Activated T-cell treated with anti-CD3 and anti-CD28 coated beads for 1 hour (primary cell): ENCODE results near the gene MBD3L1.
A peak's percentile ranks its signal among the peaks of the same experiment; 100 is the strongest.

Experiments
- DNase-seq: peaks from one replicate; pipeline ENCODE4 v3.0.0-alpha.2; 2020; ENCODE audit warnings: low read depth

The MBD3L1 gene

DNA sequence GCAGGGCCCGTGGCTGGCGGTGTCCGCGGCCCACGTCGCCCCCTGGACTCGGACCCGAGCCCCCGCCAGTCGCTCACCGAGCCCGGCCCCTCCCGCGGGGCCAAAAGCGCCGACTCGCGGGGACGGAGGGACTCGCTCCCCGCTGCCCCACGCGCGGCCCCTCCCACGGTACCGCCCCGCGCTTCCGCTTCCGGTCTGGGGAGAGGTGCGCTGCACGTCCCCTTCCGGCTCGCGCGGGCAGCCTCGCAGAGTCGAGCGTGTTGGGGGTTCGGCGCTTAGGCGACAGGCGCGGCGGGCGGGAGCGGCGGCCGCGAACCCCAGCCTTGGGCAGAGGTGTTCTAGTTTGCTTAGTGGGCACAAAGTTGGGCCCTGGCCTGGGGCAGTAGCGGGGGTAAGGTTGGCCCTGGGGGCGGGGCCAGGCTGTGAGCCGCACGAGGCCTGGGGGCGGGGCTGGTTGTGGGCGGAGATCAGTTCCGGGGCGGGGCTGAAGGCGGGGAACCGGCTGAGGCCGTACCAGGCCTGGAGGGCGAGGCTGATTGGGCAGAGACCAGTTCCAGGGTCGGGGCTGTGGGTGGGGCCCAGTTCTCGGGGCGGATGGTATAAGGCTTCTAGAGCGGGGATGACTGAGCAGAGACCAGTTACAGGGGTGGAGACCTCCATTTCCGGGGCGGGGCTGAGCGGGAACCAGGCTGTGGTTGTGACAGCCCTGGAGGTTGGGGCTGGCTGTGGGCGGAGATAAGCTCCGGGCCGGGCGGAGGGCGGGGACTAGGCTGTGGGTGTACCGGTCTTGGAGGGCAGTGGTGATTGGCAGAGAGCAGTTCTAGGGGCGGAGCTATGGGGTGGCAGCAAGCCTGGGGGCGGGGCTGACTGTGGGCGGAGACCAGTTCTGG lies at the start of gene MBD3L1, which contains the start of gene ZNF558:
MBD3L1 (plus strand) TSS at position 246 of the 890 bp plus-strand sequence. CDS start 10,302 bp downstream, outside the sequence.
ZNF558 (minus strand) TSS at position 173 of the 890 bp plus-strand sequence. CDS start 9,645 bp downstream, outside the sequence.
- DNase-seq = peak; percentile 98

DNA sequence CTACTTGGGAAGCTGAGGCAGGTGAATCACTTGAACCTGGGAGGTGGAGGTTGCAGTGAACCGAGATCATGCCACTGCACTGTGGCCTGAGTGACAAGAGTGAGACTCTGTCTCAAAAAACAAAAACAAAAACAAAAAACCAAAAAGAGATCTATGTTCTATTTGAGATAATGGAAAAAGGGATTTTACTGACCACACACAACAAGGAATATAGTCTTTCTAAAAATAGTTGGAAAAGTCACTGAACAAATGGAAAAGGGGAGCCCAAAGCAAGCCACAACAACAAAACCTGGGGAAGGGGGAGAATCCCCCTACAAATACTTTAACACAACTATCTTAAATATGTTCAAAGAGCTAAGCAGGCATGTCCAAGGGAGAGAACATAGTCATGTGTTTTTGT lies 37.4 kb upstream of the MBD3L1 start:
- DNase-seq = no peak

DNA sequence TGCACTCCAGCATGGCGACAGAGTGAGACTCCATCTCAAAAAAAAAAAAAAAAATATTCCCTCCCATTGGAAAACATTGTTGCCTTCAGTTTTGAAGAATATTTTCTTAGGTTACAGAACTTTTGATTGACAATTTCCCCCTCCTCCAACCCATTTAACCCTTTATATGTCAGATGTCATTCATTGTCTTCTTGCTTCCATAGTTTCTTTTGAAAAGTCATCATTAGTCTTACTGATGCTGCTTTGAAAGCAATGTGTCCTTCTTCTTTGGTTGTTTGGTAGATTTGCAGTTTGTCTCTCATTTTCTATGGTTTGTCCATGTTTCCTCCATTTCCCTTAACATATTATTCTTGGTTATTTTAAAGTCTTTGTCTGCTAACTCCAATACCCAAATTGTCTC lies 25.5 kb upstream of the MBD3L1 start:
- DNase-seq = no peak

DNA sequence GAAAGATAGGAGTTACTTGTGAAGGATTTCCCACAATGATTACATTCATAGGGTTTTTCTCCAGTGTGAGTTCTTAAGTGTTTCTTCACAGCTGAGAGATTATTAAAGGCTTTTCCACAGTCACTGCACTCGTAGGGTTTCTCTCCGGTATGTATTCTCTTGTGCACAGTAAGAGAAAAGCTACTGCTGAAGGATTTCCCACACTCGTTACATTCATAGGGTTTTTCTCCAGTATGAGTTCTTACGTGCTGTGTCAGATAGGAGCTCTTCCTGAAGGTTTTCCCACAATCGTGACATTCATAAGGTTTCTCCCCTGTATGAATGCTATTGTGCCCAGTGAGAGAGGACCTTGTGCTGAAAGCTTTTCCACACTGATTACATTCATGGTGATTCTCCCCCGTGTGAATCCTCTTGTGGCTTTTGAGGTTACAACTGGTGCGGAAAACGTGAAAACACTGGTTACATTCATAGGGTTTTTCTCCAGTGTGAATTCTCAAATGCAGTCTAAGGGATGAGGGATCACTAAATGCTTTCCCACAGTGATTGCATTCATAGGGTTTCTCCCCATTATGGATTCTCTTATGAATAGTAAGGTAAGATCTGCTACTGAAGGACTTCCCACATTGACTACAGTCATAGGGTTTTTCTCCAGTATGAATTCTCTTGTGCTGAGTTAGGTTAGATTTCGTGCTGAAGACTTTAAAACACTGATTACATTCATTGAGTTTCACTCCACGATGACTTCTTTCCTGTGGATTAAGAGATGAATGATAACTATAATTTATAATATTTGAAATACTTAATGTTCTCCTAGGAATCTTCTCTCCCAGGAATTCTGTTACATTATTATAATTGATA lies 20.6 kb upstream of the MBD3L1 start:
- no peak for DNase-seq

DNA sequence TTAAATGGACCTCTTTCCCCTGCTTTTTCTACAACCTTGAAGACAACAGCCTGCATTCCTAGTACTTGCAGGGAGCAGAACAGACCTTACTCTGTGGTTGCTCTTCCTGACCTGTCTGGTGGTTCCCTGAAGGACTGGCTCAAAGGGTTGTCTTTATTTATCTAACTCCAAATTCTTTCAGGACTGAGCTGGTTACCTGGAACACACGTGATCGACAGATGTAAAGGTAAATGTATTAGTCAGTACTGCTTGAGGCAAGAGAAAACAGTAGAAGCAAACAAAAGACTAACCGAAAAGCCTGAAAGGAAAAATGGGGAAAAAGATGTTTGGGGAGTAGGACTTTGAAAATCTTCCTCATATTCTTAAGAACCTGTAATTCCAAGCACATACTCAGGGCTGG lies 18.0 kb upstream of the MBD3L1 start:
- DNase-seq = no peak

DNA sequence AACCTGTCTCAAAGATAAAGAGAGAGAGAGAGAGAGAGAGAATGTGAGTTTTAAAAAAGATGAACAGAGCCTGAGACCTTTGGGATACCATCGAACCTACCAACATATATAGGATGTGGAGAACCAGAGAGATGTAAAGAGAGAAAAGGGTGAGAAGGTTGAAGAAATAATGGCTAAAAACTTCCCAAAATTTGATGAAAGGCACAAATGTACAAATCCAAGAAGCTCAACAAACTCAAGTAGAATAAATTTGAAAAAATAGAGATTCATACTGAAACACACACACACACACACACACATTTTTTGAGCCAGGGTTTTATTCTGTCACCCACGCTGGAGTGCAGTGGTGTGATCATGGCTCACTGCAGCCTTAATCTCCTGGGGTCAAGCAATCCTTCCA lies 16.4 kb upstream of the MBD3L1 start:
- DNase-seq = no peak

DNA sequence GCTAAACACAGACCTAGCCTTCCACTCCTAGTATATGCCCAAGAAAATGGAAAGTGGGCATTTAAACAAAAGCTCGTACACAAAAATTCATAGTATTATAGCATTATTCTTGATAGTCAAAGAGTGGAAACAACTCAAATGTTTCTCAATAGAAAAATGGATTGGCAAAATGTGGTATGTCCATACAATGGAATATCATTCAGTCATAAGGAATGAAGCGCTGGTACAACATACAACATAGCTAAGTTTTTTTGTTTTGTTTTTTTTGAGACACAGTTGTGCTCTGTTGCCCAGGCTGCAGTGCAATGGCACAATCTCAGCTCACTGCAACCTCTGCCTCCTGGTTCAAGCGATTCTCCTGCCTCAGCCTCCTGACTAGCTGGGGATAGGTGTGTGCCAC lies 11.9 kb upstream of the MBD3L1 start:
- DNase-seq = no peak

DNA sequence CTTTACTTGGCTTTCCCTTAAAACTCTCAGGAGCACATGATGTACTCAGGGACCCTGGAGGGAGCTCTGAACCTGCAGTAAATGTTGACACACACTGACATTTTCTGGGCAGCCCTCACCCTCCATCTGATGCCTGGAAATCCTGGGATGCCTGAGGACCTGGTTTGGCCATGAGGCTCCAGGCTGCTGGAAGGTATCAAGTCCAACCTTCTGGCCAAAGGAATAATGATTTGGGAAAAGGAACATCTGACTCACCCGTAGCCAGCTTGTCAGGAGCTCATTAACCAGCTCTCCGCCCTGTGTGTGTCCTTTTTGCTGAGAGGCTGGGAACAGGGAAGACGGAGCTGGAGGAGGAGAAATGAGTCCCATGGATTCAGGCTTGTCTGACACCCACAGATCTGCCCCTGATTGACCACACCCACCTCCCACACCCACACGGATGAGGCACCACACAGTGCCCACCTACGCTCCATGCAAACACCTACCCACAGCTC lies 10.4 kb upstream of the MBD3L1 start:
- DNase-seq = no peak

DNA sequence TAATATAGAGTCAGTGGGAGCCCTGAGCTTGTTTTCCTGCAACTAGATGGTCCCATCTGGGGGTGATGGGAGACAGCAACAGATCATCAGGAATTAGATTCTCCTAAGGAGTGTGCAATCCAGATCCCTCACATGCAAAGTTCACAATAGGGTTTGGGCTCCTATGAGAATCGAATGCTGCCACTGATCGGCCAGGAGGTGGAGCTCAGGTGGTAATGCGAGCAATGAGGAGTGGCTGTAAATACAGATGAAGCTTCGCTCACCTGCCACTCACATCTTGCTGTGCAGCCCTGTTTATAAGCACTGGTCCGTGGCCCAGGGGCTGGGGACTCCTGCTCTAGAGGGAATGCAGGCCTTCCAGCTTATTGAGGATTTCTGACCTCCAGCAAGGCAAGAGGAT lies 5.8 kb upstream of the MBD3L1 start:
- no peak for DNase-seq

DNA sequence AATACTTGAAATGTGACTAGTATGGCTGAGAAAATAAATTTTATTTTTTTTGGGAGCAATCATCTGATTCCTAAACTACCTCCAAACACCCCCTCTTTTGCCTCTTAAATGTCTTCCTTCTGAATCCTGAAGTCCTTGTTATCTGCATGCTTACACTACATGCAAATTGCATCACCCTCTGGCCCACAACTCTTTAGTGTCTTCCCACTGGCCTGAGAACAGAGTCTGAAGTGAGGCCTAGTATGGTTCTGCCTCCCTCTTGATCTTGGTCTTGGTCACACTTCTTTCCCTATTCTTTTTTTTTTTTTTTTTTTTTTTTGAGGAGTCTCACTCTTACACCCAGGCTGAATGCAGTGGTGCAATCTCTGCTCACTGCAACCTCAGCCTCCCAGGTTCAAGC lies 4.9 kb upstream of the MBD3L1 start:
- no peak for DNase-seq

DNA sequence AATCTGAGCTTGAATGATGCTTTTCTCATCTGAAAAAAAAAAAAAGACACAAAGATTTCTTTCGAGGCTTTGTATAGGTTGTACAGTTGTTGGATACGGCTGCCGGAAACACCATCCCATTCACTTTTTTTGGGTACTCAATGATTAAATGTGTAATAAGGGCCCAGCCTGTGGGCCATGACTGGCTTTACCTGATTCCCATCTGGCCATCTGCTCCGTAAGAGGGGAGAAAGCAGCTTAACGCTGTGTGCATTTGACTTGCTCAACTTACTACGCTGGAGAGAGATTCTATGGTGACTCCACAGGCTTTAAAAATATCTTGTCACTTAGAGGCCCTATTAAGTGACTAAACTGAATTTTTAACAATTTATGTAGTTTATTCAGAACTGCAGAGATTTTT lies 804 bp upstream of the MBD3L1 start:
- DNase-seq = no peak

DNA sequence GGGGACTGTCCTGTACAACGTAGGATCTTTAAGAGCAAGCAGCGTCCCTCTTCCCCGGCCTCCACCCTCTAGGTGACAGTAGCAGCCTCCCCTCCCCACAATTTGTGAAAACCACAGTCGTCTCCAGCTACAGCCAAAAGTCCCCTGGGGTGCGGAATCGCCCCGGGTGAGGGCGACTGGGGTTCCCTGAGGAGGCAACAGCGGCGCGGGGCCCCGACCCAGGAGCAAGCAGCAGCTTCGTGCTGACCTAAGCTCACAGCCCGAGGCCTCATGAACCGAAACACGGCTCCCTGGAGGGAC lies 395 bp upstream of the MBD3L1 start:
- no peak for DNase-seq

DNA sequence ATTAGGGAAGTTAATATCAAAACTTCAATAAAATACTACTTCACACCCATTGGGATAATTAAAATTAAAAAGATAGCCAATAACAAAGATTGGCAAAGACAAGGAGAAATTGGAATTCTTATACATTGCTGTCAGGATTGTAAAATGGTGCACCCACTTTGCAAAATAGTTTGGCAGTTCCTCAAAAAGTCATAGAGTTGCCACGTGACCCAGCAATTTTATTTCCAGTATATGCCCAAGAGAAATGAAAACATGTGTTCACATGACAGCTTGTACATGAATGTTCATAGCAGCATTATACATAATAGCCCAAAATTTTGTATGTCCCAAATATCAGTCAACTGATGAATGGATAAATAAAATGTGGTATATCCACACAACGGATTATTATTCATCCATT lies 3.3 kb downstream of the MBD3L1 start:
- DNase-seq = no peak

DNA sequence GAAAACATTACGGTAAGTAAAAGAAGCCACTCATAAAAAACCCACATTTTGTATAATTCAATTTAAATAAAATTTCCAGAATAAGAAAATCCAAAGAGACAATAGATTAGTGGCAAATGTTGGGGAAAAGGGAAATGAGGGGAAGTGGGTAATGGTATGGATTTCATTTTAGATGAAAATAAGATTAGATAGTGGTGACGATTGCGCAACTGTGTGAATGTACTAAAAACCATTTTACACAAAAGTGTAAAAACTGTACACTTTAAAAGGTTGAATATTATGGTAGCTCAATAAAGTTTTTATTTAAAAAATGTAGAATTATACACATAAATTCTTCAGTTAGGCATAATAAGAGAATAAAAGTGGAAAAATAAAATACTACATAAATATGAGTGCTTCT lies 3.7 kb downstream of the MBD3L1 start:
- DNase-seq = no peak

DNA sequence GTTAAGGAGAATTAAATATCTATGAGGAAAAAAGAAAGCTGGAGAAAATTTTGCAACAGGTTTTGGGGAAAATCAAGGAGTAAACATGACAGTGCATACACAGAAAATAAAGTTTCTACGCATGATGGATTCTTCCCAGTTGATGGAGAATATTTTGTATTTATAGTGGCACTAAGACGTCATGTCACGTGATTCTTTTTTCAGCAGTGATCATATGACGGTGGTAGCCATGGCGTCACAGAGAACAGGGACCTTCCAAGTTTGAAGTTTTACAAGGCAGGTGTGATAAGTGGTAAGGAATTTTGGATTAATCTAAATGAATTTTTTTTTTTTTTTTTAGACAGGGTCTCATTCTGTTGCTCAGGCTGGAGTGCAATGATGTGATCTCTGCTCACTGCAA lies 8.5 kb downstream of the MBD3L1 start:
- DNase-seq = no peak

DNA sequence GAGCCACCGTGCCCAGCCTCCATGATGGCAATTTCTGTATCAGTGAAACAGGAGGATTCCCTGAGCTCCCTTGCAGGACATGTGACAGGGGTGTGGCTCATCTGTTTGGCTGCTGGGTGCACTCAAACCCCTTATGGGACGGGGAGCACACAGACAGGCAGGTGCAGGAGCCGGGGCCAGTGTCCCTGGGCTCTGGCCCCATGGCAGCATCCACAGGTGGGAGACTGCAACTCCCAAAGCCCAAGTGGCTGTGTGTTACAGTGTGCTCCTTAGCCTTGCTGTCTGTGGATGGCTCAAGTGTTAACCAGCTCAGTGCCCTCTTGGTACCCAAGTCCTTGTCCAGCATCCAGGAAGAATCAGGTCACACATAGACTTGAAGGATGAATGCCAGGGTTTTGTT lies 14.6 kb downstream of the MBD3L1 start:
- DNase-seq = no peak

DNA sequence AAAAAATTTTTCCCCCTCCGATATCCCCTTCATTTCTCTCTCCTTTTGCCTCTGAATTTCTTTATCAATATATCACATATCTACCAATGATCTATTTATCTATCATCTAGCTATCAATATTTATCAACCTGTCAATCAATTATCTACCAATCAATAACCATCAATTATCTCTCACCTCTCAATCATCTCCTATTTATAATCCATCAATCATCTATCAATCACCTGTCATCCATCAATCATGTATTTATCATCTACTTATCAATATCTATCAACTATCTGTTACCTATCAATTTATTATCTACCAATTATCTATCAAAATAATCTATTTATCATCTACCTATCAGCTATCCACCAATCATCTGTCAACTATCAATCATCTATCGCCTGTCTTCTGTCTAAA lies 17.1 kb downstream of the MBD3L1 start:
- no peak for DNase-seq

DNA sequence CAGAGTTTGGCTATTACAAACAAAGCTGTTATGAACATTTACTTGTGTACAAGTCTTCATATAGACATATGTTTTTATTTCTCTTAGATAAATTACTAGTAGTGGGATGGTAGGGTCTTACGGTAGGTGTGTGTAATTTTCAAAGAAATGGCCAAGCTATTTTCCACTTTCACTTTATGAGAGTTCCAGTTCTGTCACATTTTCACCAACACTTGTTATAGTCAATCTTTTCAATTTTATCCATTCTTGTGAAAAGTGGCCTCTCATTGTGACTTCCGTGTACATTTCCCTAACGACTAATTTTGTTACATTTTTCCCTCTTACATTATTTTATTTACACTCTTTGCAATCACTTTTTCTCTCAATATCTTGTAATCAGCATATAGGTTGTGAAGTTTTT lies 18.3 kb downstream of the MBD3L1 start:
- no peak for DNase-seq

DNA sequence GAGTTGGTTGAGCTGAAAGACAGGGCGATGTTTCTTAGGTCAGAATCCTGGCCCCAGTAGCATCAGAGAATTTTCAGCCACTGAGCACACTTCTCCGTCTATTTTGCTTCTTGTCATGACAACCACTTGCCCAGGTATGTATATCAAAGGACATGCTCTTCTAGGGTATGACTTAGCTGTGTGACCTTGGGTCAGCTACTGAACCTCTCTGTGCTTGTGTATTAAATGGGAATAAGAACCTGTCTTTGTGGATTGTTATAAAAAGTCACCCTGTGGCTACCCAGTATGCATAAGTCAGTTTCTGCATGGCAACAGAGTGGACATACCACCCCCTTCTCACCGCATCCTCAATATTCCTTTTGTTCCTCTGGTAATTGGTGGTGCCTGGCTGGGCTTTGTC lies 26.1 kb downstream of the MBD3L1 start:
- no peak for DNase-seq

DNA sequence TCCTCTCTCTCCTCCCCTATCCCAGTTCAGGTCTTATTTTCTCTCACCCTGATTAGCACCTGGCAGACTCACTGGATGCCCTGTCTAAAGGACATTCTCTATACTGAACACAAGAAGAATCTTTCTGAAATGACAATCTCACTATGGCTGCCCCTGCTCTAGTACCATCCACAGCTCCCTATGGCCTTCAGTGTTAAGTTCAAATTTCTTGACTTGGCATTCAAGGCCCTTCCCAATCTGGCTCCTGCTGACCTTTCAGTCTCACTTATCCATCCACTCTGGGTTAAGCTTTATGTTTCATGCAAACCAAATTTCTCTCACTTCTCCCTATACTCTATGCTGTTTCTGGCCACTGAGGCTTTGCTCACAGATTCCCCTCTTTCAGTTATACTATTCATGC lies 34.2 kb downstream of the MBD3L1 start:
- DNase-seq = no peak

DNA sequence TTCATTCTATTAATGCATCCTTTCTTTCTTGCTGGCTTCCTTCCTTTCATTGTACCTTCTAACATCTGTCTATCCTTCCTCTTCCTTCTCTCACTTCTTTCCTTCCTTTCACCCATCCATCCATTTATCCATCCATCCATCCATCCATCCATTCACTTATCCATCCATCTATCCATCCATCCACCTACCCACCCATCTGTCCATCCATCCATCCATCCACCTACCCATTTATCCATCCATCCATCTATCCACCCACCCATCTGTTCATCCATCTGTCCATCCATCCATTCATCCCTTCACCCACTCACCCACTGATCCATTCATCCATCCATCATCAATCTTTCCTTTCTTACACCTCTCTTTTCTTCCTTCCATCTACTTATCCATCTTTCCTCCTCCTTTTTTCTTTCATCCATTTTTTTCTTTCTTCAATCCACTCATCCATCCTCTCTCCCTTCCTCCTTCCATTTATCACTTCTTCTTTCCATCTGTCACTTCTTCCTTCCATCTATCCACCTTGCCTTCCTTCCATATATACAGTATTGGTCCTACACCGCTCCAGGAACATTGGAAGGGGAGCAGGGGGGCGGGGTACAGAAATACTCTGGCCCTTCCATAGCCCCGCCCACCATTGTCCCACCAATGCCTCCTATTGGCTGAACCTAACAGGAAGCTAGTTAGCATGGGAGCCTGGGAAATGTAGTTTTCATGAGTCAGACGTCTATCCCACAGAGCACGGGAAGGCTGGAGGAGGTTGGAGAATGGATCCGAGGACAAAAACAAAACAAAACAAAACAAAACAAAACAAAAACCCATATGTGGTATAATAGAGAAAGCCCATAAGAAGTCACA lies 45.9 kb downstream of the MBD3L1 start:
- no peak for DNase-seq

DNA sequence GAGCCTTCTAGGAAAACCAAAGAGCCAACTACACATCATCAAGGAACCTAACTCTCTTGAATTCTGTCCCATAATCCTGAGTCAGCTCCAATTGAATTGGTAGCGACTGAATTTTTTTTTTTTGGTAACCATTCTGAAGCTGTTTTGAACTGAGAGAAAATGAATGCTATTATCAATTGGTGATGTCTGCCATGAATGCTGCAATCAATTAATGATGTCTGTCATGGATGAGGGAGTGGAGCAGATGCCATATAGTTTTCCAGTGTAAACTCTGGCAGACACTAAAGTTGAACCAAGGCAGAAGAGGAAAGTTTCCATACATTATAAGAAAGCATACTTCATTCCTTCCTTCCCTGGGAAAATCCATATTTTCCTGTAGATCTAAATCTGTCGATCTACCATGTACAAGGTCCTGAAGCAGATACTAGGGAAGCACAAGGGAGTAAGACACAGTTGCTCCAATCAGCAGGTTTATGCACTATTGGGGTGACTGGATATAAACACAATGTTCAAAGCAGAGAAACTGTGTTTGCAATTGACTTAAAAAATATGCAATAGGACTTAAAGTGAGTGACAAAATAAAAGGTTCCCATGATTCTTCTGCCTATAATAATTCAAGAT lies 48.8 kb downstream of the MBD3L1 start:
- DNase-seq = no peak
